Pancreas (tissue), 10 donors: ENCODE results near the gene COTL1. TPM values are rescaled to one million over a fixed set of nuclear protein-coding genes. Genes with fewer than 3 reads are reported as not detected.

Experiments used
- ATAC-seq, 4 donors: fragments of 200-7000 bp; cut with Tn5 transposase; one replicate each; pipeline versions ENCODE4 v1.8.0 to v1.9.1; 2020; ENCODE audit warnings: mild to moderate bottlenecking in 4 of 4, moderate library complexity in 4 of 4
- DNase-seq, 6 donors: peaks; one replicate each; pipeline ENCODE4 v3.0.0-alpha.2; 2020
- FAIRE-seq: peaks from 2 replicates; lab custom pipeline; 2012; peaks lifted over from hg19 to GRCh38; lab: Jason Lieb, UNC
- H3K27ac ChIP-seq, 4 donors: fragments of 200-600 bp; sonication (generic); 1 replicate in 3 of 4; 2 replicates in 1 of 4; pipeline versions ENCODE4 v1.5.0 to v1.8.0; 2020
- H3K27me3 ChIP-seq, 4 donors: fragments of 200-600 bp; one replicate each; pipeline ENCODE4 v1.8.0; 2021
- H3K36me3 ChIP-seq, 3 donors: fragments of 200-600 bp; sonication (generic) in 1 of 3; one replicate each; pipeline versions ENCODE4 v1.5.0 to v1.8.0; 2020 to 2021
- H3K4me1 ChIP-seq, 3 donors: fragments of 200-600 bp; one replicate each; pipeline ENCODE4 v1.8.0; 2021
- H3K4me3 ChIP-seq, 4 donors: fragments of 200-600 bp; sonication (generic) in 2 of 4; one replicate each; pipeline versions ENCODE4 v1.5.0 to v1.8.0; 2020 to 2021
- H3K9me3 ChIP-seq, 4 donors: fragments of 200-600 bp; one replicate each; pipeline ENCODE4 v1.8.0; 2021
- WGBS, 2 donors: extraction: QIAGEN DNeasy Blood & Tissue Kit; methylation state at CpG; one replicate each; pipeline ENCODE4 v1.1.7; 2013; 5-methylcytosine and 5-hydroxymethylcytosine counted together
- intact Hi-C, 3 donors: fragments of 100-400 bp; cut with DNase I; formaldehyde crosslinking; loops; one replicate each; pipeline versions ENCODE4 v1.11.1 to v1.14.2; 2022
- polyA plus RNA-seq, 2 donors: library from polyadenylated mRNA; stranded (reverse); fragments of 200-250 nt; gene quantifications; one replicate each; pipeline ENCODE4 v1.2.3, GENCODE V29; 2013
- total RNA-seq, 6 donors: library from RNA; stranded (reverse); fragmentation: NEBNext Ultra II Directional in 4 of 6; extraction: Animal tissue kit (Norgen Biotek cat#: 25700) in 4 of 6; gene quantifications; one replicate each; pipeline versions ENCODE4 v1.2.1 to v1.2.4, GENCODE V29; 2021 to 2023
- TF ChIP-seq, protein P1 (sequence below), 4 donors: fragments of 200-600 bp; sonication (generic) in 3 of 4; IDR thresholded peaks; one replicate each; pipeline versions ENCODE4 v1.5.0 to v1.8.0; 2021; ENCODE audit warnings: antibody characterized with exemption in 4 of 4
- donor health status: healthy with polysubstance abuse.
- donor health status: DM: no; HTN: no; CAD: no; lungs with moderate emphysema.
- donor health status: DM: no; HTN: no; CAD: no.
- donor health status: control.
- donor health status: control.
- donor health status: Bipolar disorder and iron deficiency.
- donor health status: DM: yes; HTN: yes; CAD: no.
- donor health status: DM: no; HTN: no; CAD: no.
- donor health status: DM: no; HTN: no; CAD: no.
- donor health status: DM: yes; HTN: yes; CAD: no.

COTL1 gene
- total and polyA plus RNA-seq, 8 donors = 6.8 to 44.3 (median 19.1) TPM

DNA sequence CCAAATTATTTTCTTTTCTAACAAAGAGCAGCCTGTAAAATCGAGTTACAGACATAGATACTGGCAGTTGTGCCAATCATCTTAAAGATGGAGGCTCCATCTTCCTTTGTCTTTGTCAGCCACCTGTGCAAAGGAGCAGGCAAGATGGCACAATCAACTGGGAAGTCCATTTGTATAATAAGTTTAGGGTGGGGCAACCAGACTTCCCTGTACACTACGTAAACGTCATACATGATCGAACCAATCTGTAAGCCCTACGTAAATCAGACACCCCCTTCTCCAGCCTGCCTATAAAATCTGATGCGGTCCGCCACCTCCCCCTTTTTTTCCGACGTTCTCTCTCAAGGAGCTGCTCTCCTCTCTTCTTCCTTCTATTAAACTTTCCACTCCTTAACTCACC is 82.0 kb downstream of the COTL1 start:
- peaks cover 0 to 3% (median 0%) of the 10 kb centered on the region in 3 donors for H3K4me1 ChIP-seq
- TF ChIP-seq, protein P1, sequence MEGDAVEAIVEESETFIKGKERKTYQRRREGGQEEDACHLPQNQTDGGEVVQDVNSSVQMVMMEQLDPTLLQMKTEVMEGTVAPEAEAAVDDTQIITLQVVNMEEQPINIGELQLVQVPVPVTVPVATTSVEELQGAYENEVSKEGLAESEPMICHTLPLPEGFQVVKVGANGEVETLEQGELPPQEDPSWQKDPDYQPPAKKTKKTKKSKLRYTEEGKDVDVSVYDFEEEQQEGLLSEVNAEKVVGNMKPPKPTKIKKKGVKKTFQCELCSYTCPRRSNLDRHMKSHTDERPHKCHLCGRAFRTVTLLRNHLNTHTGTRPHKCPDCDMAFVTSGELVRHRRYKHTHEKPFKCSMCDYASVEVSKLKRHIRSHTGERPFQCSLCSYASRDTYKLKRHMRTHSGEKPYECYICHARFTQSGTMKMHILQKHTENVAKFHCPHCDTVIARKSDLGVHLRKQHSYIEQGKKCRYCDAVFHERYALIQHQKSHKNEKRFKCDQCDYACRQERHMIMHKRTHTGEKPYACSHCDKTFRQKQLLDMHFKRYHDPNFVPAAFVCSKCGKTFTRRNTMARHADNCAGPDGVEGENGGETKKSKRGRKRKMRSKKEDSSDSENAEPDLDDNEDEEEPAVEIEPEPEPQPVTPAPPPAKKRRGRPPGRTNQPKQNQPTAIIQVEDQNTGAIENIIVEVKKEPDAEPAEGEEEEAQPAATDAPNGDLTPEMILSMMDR (IDR thresholded peaks at IDR 0.05) = no peak
- FAIRE-seq = no peak
- no peaks in the 10 kb centered on the region for H3K36me3 ChIP-seq
- H3K27me3 ChIP-seq = no peaks in the 10 kb centered on the region
- no peak overlapping the region for H3K4me3 ChIP-seq
- intact Hi-C loops = no loop called here
- DNase-seq = no peak
- no peaks in the 10 kb centered on the region for H3K9me3 ChIP-seq
- 78 to 81% methylated on average over 9 of the region's 9 CpGs for WGBS, 2 donors
- no peak overlapping the region for H3K27ac ChIP-seq
- no peak for ATAC-seq

DNA sequence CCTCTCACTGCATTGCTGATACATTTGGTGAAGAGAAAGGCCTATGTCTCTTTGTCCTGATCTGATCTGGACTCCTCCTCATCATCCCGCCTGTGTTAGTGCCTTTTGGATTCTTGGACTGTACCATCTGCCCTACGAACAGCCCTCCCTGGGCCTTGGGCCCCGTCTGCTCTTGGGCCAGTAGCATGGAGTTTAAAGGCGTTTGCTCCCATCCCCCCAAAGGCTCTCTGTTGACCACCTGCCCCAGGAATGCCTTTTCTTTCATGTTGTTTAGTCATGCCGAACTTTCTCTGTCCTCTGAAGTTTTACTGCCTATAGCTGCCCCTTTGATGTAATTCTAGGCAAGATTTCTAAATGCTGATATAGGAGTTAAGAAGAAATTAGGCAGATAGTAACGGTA is 82.5 kb downstream of the COTL1 start:
- FAIRE-seq (no peak), ATAC-seq (no peak), DNase-seq (no peak)
- no peaks in the 10 kb centered on the region for H3K27me3 ChIP-seq
- H3K4me1 ChIP-seq = peaks cover 0 to 3% (median 0%) of the 10 kb centered on the region in 3 donors
- no peak overlapping the region for H3K27ac ChIP-seq
- no peak overlapping the region for H3K4me3 ChIP-seq
- intact Hi-C loops = no loop called here
- TF ChIP-seq, protein P1 (IDR thresholded peaks at IDR 0.05) = no peak
- whole genome bisulfite sequencing, 2 donors = 52 to 58% methylated on average over 6 of the region's 6 CpGs
- H3K36me3 ChIP-seq = no peaks in the 10 kb centered on the region
- H3K9me3 ChIP-seq = no peaks in the 10 kb centered on the region

DNA sequence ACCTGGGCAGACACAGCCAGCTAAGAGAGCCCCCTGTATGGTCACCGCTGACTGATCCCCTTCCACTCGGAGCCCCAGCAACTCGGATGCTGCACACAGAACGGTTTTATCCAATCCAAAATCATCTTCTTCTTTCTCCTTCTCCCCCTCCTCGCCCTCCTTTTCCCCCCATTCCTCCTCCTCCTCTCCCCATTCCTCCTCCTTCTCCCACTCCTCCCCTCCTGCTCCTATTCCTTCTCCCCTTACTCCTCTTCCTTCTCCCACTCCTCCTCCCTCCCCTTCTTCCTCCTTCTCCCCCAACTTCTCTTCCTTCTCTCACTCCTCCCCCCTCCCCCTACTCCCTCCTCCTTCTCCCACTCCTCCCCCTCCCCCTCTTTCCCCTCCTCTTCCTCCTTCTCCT is 83.1 kb downstream of the COTL1 start:
- WGBS, 2 donors = 77 to 81% methylated on average over 5 of the region's 5 CpGs
- ATAC-seq = no peak
- intact Hi-C loops = no loop called here
- Histone ChIP-seq H3K27ac (no peak overlapping the region), H3K27me3 (no peaks in the 10 kb centered on the region), H3K36me3 (no peaks in the 10 kb centered on the region), H3K9me3 (no peaks in the 10 kb centered on the region), H3K4me1 (peaks cover 0 to 3% (median 0%) of the 10 kb centered on the region in 3 donors), H3K4me3 (no peak overlapping the region)
- no peak for DNase-seq
- TF ChIP-seq, protein P1 (IDR thresholded peaks at IDR 0.05) = no peak
- no peak for FAIRE-seq

DNA sequence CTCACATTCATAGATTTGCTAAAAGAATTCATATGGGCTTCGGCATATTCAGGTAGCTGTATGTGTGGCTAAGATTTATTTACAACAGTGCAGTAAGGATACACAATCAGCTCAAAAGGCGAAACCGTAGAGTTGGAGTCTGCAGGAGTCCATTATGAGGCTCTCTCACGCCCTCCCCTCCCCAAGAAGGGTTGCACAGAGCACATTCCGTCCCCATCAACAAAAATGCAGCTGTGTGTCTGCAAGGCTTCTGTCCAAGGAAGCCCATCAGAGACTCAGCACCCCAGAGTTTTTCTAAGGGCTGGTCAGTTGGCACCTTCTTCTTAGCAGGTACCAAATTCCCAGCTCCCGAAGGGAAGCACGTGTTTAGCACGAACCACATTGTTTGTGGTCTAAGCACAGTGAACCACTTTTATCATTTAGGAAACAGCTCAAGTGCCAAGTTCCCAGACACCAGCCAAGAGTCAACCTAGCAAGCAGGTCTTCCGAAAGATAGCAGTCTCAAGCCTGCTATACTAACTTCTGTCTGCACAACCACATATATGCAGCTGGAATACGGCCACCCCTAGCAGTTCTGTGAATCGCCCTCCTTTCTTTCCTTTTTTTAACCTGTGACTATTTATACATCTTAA is 84.9 kb downstream of the COTL1 start:
- Histone ChIP-seq H3K36me3 (no peaks in the 10 kb centered on the region), H3K4me1 (peaks cover 0 to 5% (median 0%) of the 10 kb centered on the region in 3 donors), H3K4me3 (no peak overlapping the region), H3K27me3 (no peaks in the 10 kb centered on the region), H3K9me3 (no peaks in the 10 kb centered on the region), H3K27ac (peak overlapping the region in 1 of 4 donors; percentile 47)
- no peak for ATAC-seq
- no peak for FAIRE-seq
- 72 to 81% methylated on average over 11 of the region's 11 CpGs for WGBS, 2 donors
- TF ChIP-seq, protein P1 (IDR thresholded peaks at IDR 0.05) = no peak
- no peak for DNase-seq
- intact Hi-C loops = no loop called here

DNA sequence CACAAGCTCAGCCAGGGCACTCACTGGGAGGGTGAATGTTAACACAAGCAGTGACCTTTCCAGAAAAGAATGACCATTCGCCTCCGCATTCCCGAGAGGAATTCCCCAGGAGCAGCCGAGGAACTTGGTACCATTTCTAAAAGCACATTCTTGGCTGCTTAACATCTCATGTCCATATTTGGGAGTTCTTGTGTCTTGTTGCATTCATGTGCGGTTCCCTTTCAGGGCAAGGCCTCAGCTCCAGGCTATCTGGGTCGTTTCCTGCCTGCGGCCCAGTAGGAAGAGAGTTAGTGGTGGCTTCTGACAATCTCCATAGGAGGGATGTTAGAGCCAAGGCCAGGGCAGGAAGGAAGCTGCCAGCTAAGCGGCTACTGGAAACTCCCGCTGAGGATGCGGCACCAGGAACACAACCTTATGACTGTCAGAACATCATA is 85.6 kb downstream of the COTL1 start:
- no peaks in the 10 kb centered on the region for H3K36me3 ChIP-seq
- no peaks in the 10 kb centered on the region for H3K9me3 ChIP-seq
- H3K4me1 ChIP-seq = peaks cover 0 to 10% (median 0%) of the 10 kb centered on the region in 3 donors
- peak in 1 of 6 donors; percentile 25 for DNase-seq
- H3K27ac ChIP-seq = peak overlapping the region in 1 of 4 donors; percentile 47
- TF ChIP-seq, protein P1 (IDR thresholded peaks at IDR 0.05) = no peak
- 56 to 59% methylated on average over 10 of the region's 10 CpGs for WGBS, 2 donors
- H3K27me3 ChIP-seq = no peaks in the 10 kb centered on the region
- peak; percentile 9 for FAIRE-seq
- intact Hi-C loops = no loop called here
- peak; percentile 28 to 72 (median 62) for ATAC-seq
- H3K4me3 ChIP-seq = no peak overlapping the region
